Measurements from ENCODE around the gene TMEM35A. TPM values are rescaled to one million over a fixed set of nuclear protein-coding genes. Genes with fewer than 3 reads are reported as not detected.
"Not testable (repeated sequence)": the region's sequence is repeated elsewhere in the genome, so short reads cannot be mapped to it uniquely, and the experiment has no call there.

Gene TMEM35A
- total and polyA plus RNA-seq, 10 donors = 0.11 to 1.0 (median 0.35) TPM; not detected in 1

- no peak overlapping the region for H3K4me3 ChIP-seq
- intact Hi-C loops (cut with DNase I; ENCODE audit: low total_unique reads) = no loop called here
- no peak for DNase-seq
- H3K36me3 ChIP-seq = peaks cover 0 to 81% (median 20%) of the 10 kb centered on the region in 6 donors
- no peaks in the 10 kb centered on the region for H3K27me3 ChIP-seq (replicated peaks in 1 of 7)
- TF ChIP-seq POLR2A (IDR thresholded peaks at IDR 0.05) = no peak
- no peak for TF ChIP-seq CTCF (IDR thresholded peaks at IDR 0.05 in 8 of 11, conservative IDR thresholded peaks at IDR 0.05 in 3 of 11)
- TF ChIP-seq POLR2AphosphoS5 (IDR thresholded peaks at IDR 0.05) = no peak
- no peaks in the 10 kb centered on the region for H3K4me1 ChIP-seq
- 78 to 90% (median 83%) methylated on average over 4 of the region's 4 CpGs for WGBS, 5 donors
- H3K27ac ChIP-seq = no peak overlapping the region
- H3K9me3 ChIP-seq = no peaks in the 10 kb centered on the region
These were observed 38.5 kb upstream of the TMEM35A start for GRCh38 chrX:101040197-101040596.

- Histone ChIP-seq H3K27me3 (replicated peaks in 1 of 7) (no peaks in the 10 kb centered on the region), H3K27ac (peak overlapping the region; percentile 85 to 95 (median 92)), H3K4me1 (peaks cover 0 to 24% (median 13%) of the 10 kb centered on the region in 6 donors), H3K9me3 (no peaks in the 10 kb centered on the region), H3K4me3 (peak overlapping the region; percentile 39 to 73 (median 53)), H3K36me3 (peaks cover 0 to 9% (median 0%) of the 10 kb centered on the region in 6 donors)
- 12 to 59% (median 24%) methylated on average over 5 of the region's 5 CpGs for WGBS, 5 donors
- intact Hi-C loops (cut with DNase I; ENCODE audit: low total_unique reads) = no loop called here
- TF ChIP-seq POLR2AphosphoS5 (IDR thresholded peaks at IDR 0.05) (no peak), POLR2A (IDR thresholded peaks at IDR 0.05) (no peak), CTCF (IDR thresholded peaks at IDR 0.05 in 8 of 11, conservative IDR thresholded peaks at IDR 0.05 in 3 of 11) (no peak)
- DNase-seq = no peak
These were observed 27.5 kb upstream of the TMEM35A start for GRCh38 chrX:101051153-101051548.

- peaks cover 0 to 24% (median 13%) of the 10 kb centered on the region in 6 donors for H3K4me1 ChIP-seq
- H3K27ac ChIP-seq = peak within 1 kb of the TSS; percentile 85 to 95 (median 92)
- no peaks in the 10 kb centered on the region for H3K27me3 ChIP-seq (replicated peaks in 1 of 7)
- intact Hi-C loops (cut with DNase I; ENCODE audit: low total_unique reads) = no loop called here
- DNase-seq = peak; percentile 94
- no peaks in the 10 kb centered on the region for H3K9me3 ChIP-seq
- peak; percentile 70 to 87 (median 80) for TF ChIP-seq POLR2AphosphoS5 (IDR thresholded peaks at IDR 0.05)
- TF ChIP-seq POLR2A (IDR thresholded peaks at IDR 0.05) = no peak
- no peak for TF ChIP-seq CTCF (IDR thresholded peaks at IDR 0.05 in 8 of 11, conservative IDR thresholded peaks at IDR 0.05 in 3 of 11)
- peaks cover 0 to 3% (median 0%) of the 10 kb centered on the region in 6 donors for H3K36me3 ChIP-seq
- H3K4me3 ChIP-seq = peak within 1 kb of the TSS; percentile 39 to 73 (median 53)
- WGBS, 5 donors = 0 to 37% (median 1%) methylated on average over 29 to 43 of the region's 43 CpGs
These were observed 27.0 kb upstream of the TMEM35A start, which contains the start of gene TRMT2B for GRCh38 chrX:101051549-101052302. Gene TRMT2B (minus strand): TSS chrX:101052111. CDS start chrX:101042289, 9,822 bp downstream.

GRCh38 chrX:101056551-101056950 is 22.1 kb upstream of the TMEM35A start:
- 77 to 100% (median 92%) methylated on average over 4 of the region's 4 CpGs for WGBS, 5 donors
- intact Hi-C loops (cut with DNase I; ENCODE audit: low total_unique reads) = not testable (repeated sequence)

More at GRCh38 chrX:101056551-101056950, 22.1 kb upstream of the TMEM35A start:
- H3K4me3 ChIP-seq; H3K36me3 ChIP-seq; DNase-seq; H3K27me3 ChIP-seq (replicated peaks in 1 of 7); H3K27ac ChIP-seq; H3K4me1 ChIP-seq; H3K9me3 ChIP-seq: not testable (repeated sequence)

Data from spleen (tissue), 11 donors.